GM19351 (cell line): Measurements from ENCODE around the gene ASCC2.
A peak's percentile ranks its signal among the peaks of the same experiment; 100 is the strongest.
"Not testable (repeated sequence)": the region's sequence is repeated elsewhere in the genome, so short reads cannot be mapped to it uniquely, and the experiment has no call there.

Source experiments
- ATAC-seq: cut with Tn5 transposase; IDR thresholded peaks from one replicate; pipeline ENCODE4 v1.9.1; 2021; ENCODE audit warnings: mild to moderate bottlenecking, moderate library complexity; ENCODE audit not compliant: unreplicated experiment

Gene ASCC2, protein sequence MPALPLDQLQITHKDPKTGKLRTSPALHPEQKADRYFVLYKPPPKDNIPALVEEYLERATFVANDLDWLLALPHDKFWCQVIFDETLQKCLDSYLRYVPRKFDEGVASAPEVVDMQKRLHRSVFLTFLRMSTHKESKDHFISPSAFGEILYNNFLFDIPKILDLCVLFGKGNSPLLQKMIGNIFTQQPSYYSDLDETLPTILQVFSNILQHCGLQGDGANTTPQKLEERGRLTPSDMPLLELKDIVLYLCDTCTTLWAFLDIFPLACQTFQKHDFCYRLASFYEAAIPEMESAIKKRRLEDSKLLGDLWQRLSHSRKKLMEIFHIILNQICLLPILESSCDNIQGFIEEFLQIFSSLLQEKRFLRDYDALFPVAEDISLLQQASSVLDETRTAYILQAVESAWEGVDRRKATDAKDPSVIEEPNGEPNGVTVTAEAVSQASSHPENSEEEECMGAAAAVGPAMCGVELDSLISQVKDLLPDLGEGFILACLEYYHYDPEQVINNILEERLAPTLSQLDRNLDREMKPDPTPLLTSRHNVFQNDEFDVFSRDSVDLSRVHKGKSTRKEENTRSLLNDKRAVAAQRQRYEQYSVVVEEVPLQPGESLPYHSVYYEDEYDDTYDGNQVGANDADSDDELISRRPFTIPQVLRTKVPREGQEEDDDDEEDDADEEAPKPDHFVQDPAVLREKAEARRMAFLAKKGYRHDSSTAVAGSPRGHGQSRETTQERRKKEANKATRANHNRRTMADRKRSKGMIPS

DNA sequence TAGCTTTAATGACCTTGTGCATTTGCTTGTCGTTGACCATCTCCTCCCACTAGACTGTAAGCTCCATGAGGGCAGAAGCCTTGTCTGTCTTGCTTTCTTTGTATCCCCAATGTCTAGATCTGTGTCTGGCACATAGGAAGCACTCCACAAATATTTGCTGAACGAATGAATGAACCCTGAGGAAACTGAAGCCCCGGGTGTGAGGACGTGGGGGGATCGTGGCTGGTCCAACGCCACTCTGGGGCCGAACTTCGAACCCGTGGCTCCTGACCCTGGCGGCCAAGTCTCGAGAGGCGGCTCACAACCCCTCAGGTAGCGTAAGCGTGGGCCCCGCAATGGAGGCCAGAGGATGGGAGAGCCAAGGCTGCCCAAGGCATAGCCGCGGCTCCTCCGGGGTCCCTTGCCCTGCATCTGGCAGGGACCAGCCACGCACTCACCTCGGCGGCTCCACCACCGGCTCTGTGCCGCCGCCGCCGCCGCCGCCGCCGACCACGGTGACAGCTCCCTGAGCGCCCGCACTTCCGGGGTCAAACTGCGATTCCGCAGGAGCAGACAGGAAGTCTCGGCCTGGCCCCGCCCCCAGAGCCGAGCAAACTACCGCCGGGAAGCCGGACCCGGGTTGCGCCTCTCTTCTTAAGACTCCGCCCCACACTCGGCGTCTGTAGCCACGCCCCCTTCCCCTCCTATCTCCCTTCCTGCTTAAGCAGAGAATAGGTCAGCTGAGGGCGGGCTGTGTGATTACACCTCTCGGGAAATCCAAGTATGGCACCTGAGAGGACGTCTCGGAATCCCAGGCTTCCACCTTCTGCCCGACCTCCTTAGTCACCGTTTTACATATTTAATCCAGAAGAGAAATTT, at the start of gene ASCC2:
Gene ASCC2 (minus strand): TSS at position 534 of the 858 bp plus-strand sequence. CDS start 5,949 bp downstream, outside the sequence.
- ATAC-seq = peak; percentile 96

DNA sequence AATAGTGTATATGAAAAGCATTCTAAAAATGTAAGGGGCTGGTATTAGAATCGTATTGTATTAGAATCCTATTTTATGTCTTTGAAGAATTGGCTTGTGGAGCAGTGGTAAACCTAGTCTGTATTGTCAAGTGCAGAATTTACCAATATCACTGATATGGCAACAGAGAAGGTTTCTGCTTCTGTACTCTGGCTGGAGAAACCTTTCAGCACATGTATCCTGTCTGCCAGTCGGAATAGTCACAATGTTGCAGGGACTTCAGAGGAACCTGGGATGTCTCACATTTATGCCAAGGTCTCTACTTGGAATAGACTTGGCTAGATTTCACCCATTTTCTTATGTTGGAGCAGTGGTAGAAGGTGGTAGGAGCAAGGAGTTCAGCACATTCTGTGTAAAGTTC, 49.3 kb upstream of the ASCC2 start:
- no peak for ATAC-seq

DNA sequence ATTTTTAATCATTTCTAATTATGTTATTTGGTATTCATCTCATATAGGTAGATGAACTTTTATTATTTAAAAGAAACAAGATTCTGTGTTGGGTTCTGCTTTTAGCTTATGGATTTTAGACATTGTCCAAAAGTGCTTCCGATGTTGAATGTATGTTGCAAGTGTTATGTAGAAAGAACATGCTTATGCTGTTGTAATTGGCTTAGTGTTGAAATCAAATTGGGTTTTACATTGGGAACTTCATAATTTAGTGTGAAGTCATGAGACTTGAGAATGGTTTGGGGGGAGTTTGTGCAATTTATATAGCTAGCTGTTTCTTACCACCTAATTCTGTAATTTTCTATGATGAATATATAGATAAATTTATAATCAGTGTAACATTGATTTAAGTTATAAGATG, 48.5 kb upstream of the ASCC2 start:
- no peak for ATAC-seq

DNA sequence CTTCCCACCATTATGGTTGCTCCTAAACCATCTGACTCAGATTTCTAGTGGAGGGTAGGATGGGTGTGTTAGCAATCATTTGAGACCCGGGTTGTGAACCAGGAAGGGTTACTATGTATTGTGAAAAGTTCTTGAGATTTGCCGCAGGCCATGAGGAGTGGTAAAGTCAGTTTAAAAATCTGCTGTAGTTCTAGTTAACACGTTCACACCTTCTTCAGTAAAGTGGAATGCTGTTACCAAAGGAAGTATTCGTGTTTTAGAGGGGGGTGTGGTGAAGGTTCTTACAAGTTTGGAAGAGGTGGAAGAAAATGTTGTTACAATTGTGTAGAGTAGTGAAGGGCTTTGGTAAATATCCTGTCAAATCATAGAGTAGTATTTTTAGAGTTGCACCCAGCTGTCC, 47.5 kb upstream of the ASCC2 start:
- ATAC-seq = no peak

DNA sequence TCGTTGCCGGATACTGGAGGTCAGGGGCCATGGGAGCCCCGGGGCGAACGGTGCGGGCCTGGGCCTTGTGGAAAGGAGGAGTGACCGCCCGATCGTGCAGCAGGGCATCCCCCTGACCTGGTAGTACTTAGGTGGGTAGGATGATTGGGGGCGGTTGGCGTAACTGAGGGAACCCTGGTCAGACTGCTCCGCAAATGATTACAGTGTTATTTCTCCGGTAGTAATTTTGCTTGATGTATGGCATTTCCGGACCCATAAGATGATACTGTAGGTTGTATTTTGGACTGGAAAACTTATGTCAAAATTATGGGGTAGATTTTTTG, 45.7 kb upstream of the ASCC2 start:
- no peak for ATAC-seq

DNA sequence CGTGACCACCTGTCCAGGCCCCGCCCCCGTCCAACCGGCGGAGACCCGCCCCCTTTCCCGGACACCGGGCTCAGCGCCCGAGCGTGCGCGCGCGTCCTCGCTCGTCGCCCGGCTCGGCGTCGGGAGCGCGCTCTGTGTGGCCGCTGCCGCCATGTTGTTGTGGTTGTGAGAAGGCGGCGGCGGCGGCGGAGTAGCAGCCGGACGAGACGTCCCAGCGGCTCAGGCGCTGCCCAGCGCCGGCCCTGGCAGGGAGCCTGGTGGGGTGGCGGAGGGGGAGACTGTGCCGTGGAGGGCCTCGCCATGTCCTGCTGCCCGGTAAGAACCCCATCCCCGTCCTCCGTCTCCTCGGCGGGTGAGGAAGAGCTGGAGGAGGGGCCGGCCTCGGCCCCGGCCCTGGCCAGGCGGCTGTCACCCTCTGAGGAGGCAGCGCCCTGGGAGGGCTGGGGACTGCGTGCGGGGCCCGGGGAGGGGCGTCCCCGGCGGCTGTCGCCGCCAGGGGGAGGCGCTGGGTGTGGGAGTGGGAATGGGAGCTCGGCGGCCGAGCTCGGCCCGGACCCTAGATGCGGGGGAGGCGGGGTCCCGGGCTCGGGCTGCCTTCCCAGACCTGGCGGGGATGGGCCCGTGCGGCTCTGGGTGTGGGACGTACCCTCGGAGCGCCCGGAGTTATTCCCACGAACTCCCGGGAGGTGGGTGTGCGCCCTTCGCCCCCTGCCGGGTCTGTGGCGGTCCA, 45.1 kb upstream of the ASCC2 start, which contains the start of gene MTMR3:
Gene MTMR3 (plus strand): TSS at position 130 of the 730 bp plus-strand sequence. CDS start 87,886 bp downstream, outside the sequence.
- ATAC-seq = peak; percentile 51

DNA sequence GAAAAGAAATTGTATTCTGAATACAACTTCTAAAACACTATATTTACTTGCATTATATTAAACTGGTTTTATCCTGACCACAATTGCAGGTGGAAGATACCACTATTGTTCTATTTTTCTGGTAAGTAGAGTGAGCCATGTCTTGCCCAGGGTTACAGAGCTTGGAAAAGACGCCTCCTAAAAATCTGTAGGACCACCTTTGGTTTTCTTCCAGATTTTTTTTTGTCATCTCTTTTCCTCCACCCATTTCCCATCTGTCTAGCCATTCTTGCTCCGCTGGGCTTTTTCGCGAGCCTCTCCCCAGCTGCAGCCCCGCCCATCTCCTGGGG, 44.6 kb upstream of the ASCC2 start:
- ATAC-seq = no peak

DNA sequence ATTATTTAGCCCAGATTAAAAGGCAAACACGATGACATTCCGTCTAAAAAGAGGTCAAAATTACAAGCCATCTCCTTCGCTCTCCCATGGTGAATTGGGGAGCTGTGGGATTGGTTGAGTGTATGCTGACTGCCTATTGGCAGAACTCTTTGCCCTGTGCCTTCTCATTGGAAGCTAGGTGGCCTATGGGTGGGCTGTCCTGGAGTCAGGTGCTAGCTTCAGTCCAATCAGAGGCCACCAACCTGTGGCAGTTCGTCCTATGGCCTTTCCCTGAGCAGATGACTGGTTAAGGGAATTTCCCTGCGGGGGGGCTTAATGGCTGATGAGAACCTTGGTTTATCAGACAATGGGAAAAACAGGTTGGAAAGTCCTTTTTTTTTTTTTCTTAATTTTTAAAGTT, 41.7 kb upstream of the ASCC2 start:
- no peak for ATAC-seq

DNA sequence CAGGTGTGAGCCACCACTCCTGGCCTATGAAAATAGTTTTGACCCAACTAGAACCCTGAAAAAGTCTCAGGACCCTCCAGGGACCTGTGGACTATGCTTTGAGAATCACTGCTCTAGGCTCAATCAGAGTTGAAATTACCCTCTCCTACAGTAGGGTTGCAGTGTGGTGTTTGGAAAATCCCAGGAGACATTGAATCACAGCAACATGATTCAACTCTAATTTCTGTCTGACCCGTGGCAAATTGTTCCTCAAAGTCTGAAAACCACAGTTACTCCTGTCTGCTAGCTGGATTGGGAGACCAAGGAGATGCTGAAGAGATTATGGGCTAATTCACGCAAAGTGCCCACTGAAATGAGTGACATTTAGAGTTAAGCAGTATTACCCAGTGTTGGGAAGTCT, 39.5 kb upstream of the ASCC2 start:
- ATAC-seq = no peak

DNA sequence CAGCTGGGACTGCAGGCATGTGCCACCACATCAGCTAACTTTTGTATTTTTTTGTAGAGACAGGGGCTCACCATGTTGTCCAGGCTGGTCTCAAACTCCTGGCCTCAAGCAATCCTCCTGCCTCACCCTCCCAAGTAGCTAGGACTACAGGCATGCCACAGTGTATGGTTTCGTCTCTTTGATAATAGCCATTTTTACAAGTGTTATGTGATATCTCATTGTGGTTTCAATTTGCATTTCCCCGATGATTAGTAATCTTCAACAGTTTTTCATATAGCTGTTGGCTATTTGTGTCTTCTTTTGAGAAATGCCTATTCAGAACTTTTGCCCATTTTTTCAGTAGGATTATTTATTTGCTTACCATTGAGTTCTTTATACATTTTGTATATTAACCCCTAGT, 35.9 kb upstream of the ASCC2 start:
- ATAC-seq = no peak

DNA sequence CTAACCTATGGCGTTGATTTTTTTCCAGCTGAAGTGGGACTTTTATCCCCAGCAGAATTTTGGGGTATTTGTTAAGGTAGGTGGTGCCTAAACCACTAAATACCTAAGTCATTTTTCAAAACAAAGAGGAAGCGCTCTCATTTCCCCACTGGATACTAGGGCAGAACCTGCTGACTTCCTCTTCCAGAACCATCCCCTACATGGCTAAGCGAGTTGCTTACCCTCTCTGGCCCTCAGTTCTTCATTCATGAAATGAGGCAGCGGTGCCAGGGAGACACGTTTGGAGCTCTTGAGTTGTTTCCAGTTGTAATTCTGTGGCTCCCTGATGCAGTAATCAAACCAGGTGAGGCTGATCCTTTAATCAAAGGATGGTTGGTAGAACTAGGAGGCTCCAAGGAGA, 34.9 kb upstream of the ASCC2 start:
- no peak for ATAC-seq

DNA sequence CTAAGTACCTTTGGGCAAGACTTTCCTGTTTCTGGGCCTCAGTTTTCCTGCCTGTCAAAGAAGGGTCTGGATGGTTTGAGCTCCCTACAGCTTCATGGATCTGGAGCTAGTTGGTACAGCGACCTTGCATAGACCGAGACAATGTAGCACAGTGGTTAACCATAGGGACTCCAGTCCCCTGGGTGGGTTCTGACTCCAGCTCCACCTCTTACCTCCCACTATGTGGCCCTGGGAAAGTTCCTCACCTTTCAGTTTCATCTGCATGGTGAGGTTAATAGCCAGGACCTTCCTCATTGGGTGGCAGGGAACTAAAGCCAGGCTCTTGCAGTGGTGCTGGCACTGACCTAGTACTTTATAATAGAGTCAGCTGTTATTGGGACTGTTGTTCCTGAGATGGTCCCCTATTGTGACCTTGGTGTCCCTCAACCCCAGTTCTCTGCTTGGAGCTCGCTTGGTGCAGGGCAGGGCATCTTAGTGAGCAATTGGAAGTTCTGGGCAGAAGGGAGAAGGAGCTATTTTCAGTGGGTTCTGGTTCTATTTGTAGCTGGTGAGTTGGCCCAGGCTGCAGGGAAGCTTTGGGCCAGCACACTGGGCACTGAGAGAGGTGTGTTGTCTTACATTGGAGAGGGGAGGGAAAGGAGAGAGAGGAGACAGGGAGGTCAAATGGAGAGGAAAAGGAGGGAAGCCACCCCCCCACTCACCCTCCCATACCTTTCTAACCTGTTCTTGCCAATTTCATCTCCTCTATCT, 34.2 kb upstream of the ASCC2 start:
- no peak for ATAC-seq

DNA sequence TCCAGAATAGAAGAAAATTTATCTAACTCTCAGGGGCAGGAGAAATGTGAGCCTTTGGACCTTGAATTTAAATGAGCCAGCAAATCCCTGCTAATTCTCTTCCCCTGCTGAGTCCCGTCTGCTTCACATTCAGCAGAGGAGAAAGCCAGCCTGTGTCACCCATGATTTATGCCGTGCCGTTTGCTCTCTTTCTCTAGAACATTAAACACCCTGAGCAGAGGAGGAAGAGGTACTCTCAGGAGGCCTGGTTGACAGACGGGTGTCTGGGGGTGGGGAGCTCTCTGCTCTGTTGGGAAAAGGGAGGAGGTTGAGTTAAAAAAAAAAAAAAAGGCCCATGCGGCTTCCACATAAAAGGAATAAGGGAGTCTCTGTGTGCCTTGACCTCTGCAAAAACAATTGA, 33.6 kb upstream of the ASCC2 start:
- no peak for ATAC-seq

DNA sequence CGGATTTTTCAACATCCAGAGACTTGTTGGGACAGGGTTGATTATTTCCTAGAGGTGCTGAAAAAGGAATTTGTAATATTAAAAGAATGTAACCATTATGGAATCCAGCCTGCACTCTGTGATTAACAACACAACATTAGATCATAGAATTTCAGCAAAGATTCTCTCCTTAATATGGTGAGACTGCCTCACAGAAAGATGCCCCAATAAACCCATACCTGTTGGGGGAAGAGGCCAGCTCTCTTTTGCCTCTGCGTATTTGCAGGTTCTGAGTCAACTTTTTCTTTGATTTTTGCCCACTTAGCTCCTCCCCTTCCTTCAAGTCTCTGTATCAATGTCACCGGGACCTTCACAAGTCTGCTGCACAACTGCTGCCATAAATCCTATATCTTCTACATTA, 32.5 kb upstream of the ASCC2 start:
- no peak for ATAC-seq

DNA sequence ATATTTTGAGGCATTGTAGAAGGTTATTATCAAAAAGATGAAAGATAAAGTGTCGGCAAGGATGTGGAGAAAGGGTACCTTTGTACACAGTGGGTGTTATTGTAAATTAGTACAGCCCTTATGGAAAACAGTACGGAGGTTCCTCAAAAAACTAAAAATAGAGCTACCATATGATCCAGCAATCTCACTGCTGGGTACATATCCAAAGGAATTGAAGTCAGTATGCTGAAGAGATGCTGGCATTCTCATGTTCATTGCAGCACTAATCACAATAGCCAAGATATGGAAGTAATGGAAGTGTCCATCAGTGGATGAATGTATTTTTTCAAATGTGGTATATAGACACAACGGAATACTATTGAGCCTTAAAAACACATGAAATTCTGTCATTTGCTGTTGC, 29.8 kb upstream of the ASCC2 start:
- no peak for ATAC-seq

DNA sequence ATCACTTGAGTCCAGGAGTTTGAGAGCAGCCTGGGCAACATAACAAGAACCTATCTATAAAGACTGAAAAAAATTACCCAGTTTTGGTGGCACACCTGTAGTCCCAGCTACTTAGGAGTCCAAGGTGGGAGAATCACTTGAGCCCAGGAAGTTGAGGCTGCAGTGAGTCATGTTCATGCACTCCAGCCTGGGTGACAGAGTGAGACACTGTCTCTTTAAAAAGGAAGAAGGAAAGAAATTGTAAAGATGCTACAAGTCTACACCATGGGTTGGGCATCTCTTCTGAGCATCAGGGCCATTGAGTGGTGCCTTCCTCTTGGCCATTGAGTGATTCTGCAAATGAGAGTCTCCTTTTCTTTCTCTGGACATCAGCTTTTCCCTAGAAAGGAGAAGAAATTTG, 29.2 kb upstream of the ASCC2 start:
- ATAC-seq = no peak

DNA sequence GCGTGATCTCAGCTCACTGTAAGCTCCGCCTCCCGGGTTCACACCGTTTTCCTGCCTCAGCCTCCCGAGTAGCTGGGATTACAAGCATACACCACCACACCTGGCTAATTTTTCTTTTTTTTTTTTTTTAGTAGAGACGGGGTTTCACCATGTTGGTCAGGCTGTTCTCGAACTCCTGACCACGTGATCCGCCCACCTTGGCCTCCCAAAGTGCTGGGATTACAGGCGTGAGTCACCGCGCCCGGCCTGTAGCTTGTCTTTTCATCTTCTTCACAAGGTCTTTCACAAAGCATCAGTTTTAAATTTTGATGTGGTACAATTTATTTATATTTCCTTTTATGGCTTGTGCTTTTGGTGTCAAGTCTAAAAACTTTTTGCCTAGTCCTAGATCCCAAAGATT, 27.5 kb upstream of the ASCC2 start:
- ATAC-seq = not testable (repeated sequence)

DNA sequence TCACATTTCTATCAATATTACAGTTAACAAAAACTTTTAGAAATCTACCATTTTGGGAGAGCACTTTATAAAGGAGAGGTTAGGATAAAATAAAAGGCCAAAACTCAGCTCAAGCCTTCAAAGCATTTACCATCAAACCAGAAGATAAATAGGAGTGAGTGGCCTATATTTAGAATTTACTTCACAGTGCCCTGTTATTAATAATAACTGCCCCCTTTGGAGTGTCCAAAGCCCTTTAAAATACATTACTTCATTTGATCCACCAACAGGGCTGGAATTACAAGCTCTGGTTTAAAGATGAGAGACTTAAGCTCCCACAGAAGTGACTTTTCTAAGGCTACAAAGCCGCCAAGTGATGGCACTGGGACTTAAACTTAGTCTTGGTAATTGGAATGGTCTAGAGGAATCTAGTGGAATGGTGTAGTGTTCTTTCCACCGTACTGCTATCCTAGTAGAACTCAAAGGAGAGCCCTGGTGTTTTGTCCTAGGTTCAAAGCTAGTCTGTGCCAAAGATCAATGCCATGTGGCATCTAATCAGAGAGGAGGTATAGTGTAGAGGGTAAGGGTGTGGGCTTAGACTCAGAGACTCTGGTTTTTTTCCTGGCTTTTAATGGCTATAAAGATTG, 23.7 kb upstream of the ASCC2 start:
- no peak for ATAC-seq

DNA sequence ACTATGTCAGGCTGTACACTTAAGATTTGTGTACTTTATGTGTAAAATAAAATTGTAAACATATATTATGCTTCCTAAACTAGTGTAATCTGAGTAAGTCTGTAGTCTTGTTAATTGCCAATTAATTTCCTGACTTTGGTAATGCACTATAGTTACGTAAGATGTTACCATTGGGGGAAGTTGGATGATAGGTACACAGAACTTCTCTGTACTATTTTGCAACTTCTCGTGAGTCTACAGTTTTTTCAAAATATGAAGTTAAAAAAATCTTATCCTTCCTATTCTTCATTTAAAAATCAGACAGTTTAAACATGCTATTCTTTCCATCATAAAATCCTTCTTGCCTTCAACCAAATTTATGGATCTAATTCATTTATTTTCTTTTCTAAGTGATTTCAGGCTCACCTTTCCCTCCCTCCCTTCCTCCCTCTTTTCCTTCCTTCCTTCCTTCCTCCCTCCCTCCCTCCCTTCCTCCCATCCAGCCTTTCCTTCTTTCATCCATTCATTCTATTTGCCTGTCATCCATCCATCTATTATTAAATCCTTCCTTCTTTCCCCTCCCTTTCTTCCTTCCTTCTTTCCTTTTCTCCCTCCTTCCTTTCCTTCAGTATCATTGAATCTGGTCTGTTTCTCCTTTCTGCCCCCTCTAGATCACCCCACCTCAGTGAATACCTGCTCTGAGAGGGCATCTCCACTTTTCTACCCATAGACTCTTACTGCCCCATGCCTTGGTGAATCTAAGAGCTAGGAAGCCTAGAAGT, 22.1 kb upstream of the ASCC2 start:
- no peak for ATAC-seq
